GM23338 (cell line): ENCODE measurements around the gene CYP2C18.

Source experiments
- EZH2 ChIP-seq: fragments of 200-600 bp; sonication (generic); IDR thresholded peaks from one replicate; pipeline ENCODE4 v1.8.0; 2017; ENCODE audit warnings: antibody characterized with exemption, mild to moderate bottlenecking, low read depth; ENCODE audit not compliant: unreplicated experiment
- ZNF114 ChIP-seq: fragments of 250-450 bp; sonication (Bioruptor Pico); IDR thresholded peaks from 2 replicates; pipeline ENCODE4 v1.5.0; 2020; ENCODE audit warnings: mild to moderate bottlenecking, moderate library complexity

DNA sequence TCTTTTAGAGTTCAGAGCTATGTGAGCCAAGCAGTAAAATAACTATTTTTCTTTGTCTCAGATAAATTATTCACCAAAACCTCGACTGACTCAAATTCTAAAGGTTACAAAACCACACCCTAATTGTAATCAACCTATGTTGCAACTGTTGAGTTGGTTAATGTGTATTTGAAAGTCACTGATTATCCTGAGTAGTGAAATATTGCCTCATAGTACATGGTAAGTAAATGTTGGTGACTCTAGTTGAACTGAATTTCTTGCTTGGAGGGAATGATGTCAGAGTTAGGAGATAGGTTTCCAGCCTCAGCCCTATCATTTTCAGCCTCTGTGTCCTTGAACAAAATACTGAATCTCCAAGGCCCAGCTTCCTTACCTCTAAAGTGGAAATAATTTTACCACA is 3.0 kb upstream of the CYP2C18 start:
- no peak for TF ChIP-seq ZNF114 (CRISPR knock-in tag)
- no peak for TF ChIP-seq EZH2
